HG02798 (cell line): Measurements from ENCODE around the gene PTPRM.

Source experiments
- ATAC-seq: cut with Tn5 transposase; IDR thresholded peaks from one replicate; pipeline ENCODE4 v1.9.1; 2021; ENCODE audit warnings: mild to moderate bottlenecking; ENCODE audit not compliant: unreplicated experiment, poor library complexity

Gene PTPRM

DNA sequence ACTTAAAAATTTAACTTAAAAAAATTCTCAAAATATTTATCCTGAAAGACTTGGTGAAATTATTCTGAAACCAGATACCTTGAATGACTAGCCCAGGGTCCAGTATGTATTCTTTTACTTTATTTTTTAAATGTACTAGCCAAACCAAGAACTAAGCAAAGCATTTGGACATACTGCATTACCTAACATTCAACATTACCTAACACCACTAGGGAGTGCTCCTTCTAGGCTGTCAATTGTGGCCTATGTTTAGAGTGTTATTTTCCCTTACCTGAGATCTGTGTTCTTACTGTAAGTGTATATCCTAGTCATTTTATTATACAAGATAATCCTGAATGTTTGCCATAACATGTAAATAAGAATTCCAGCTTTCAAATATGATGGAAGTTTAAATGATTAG, 496.6 kb downstream of the PTPRM start:
- no peak for ATAC-seq

GRCh38 chr18:8065284-8065683, 498.2 kb downstream of the PTPRM start:
- no peak for ATAC-seq

- ATAC-seq, result no peak
Measured at GRCh38 chr18:8065773-8066172, 498.7 kb downstream of the PTPRM start.

GRCh38 chr18:8069708-8070107, 502.6 kb downstream of the PTPRM start:
- no peak for ATAC-seq

DNA sequence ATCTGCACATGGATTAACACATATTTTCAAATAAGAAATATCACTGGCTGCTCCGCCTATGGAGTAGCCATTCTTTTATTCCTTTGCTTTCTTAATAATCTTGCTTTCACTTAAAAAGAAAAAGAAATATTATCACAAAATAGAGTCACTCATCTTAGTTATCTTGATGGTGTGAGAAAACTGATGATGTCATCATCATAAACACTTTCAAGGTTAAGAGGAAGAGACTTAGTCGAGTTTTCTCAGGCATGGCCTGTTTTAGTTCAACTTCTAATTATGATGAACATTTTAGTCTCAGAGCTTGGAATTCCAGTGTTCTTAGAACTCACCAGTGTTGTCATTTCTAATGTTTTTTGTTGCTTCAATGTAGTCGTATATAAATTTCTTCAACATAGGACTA, 506.1 kb downstream of the PTPRM start:
- no peak for ATAC-seq

- no peak for ATAC-seq
Measured at GRCh38 chr18:8080092-8080491, 513.0 kb downstream of the PTPRM start.

DNA sequence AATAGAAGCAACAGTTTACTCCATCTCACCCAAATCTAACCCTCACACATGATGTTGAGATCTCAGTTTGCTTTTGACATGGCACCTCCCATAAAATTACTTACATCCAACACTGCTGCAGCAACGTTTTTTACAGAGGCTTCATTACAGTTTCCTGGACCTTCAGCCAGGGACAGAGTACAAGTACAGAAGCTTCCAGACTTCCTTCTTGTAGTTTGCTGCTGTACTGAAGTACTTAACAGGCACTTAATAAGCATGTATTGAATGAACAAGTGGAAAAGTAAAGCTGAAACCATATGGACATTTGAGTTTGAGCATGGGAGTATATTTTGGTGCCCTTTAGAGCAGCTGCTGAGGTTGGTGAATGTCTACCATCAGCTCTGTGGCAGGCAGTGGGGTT, 514.2 kb downstream of the PTPRM start:
- ATAC-seq, result no peak

GRCh38 chr18:8081872-8082553, 514.9 kb downstream of the PTPRM start:
- no peak for ATAC-seq

DNA sequence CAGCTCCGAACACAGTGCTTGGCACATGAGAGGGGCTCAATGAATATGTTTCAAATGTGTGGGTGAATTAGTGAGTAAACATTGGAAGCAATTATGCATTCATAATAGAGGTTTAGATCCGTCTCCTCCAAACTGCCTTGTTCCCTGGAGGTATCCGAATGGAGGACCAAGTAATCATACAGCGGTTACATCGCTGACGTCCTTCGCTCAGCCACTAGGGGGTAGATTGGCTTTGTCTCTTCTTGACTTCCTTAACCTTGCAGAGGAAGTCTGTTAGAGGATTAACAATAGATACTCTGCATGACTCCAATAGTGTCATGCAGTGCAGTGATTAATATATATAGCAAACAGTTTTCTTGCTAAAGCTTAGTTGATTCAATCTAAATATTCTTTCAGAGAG, 517.0 kb downstream of the PTPRM start:
- no peak for ATAC-seq

GRCh38 chr18:8088626-8089025, 521.5 kb downstream of the PTPRM start:
- ATAC-seq, result no peak

DNA sequence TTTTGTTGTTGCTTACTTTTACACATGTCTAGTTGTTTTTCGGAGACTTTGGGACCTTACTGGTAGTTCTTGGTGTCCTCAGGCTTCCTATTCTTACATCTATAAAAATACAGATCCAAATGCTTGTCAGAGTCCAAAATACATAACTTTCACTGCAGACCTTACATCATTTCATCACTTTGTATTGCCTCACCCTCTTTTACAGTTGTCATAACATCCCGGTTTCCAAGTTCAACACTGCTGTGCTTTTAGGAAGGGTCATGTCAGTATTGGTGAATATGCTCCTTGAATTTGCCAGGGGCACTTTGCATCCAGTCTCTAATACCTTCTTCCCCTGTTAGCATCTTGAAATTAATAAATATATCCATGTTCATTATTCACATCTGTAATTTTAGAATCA, 523.9 kb downstream of the PTPRM start:
- ATAC-seq, result no peak

GRCh38 chr18:8095947-8096570, 528.9 kb downstream of the PTPRM start:
- ATAC-seq, result no peak

DNA sequence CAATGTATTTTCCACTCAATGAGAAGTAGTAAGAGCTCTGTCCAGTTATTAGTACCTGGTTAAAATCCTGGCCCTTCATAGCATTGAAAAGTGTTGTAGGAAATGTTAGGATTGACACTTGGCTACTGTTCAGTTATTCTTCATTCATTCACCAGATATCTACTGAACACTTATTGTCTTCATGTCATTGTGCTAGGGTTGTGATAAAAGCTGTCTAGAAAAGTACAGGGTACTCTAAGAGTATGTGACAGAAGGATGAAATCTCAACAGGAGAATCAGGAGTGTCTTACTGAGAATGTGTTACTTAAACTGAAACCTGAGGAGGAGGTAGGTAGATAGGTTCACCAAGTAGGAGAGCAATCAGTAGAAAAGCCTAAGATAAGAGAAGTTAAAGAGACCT, 530.3 kb downstream of the PTPRM start:
- no peak for ATAC-seq

DNA sequence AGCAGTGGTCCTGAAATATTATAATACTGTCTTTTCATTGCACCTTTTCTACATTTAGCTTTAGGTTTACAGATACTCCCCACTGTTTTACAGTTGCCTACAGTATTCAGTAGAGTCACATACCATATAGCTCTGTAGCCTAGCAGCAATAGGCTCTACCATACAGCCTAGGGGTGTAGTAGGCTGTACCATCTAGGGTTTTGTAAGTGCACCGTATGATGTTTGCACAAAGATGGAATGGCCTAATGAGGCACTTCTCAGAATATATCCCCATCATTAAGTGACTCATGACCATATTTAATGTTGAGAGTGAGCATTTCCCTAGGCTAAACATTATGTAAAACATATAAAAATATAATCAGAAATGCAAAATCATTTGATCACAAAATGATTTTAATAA, 530.8 kb downstream of the PTPRM start:
- no peak for ATAC-seq

DNA sequence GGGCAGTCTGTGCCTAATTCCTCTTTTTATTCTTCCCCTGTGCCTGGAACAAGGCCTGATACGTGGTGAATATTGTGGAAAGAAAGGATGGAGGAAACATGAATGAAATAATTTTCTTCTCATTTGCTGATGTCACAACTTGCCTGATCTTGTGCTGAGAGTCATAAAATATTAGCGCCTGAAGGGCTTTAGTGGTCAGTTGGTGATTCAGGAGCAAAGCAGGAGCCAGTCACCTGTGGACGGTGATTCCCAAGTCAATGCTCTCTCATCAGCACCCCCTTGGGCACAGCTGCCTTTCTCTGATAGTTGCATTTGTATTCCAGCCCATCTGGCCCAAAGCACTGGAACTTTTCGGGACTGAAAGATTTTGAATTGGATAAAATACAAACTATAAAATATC, 539.5 kb downstream of the PTPRM start:
- no peak for ATAC-seq

GRCh38 chr18:8107426-8107825, 540.3 kb downstream of the PTPRM start:
- no peak for ATAC-seq

- no peak for ATAC-seq
Measured at GRCh38 chr18:8114480-8114879, 547.4 kb downstream of the PTPRM start.

GRCh38 chr18:8116341-8117005, 549.4 kb downstream of the PTPRM start:
- no peak for ATAC-seq

DNA sequence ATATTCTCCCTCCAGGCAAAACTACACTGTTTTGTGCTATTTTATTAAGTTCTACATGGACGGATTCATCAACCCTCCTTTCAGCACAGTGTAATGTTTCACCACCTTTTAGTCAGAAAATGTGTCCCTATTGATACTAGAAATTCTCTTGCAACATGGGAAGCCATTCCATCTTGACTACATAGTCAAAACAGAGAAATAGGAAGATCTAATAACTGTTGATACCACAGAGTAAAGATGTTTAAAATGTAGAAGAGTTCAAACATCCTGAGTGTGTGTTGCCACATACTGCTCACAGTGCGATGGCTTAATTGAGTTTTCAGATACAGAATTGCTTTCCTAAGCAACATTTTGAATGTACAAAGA, 549.9 kb downstream of the PTPRM start:
- no peak for ATAC-seq

- no peak for ATAC-seq
Measured at GRCh38 chr18:8121101-8121500, 554.0 kb downstream of the PTPRM start.

- ATAC-seq, result no peak
Measured at GRCh38 chr18:8121942-8122480, 554.9 kb downstream of the PTPRM start.
